ENCODE results near the gene APBB2. TPM values are rescaled to one million over a fixed set of nuclear protein-coding genes. Genes with fewer than 3 reads are reported as not detected.
A peak's percentile ranks its signal among the peaks of the same experiment; 100 is the strongest.

APBB2 gene
- total RNA-seq, 1 donor: 75.8 TPM

- H3K4me3 ChIP-seq (ENCODE audit: low read depth, low read length): peak overlapping the region; percentile 28
- TF ChIP-seq CTCF (IDR thresholded peaks at IDR 0.05; ENCODE audit: insufficient read depth, low read length): no peak
- peak; percentile 32 for DNase-seq (ENCODE audit: low read depth)
Measured at GRCh38 chr4:41119867-41120295, 94.5 kb downstream of the APBB2 start.

GRCh38 chr4:41111791-41112190 lies 102.6 kb downstream of the APBB2 start:
- no peak for DNase-seq (ENCODE audit: low read depth)
- TF ChIP-seq CTCF (IDR thresholded peaks at IDR 0.05; ENCODE audit: insufficient read depth, low read length): no peak

GRCh38 chr4:41110050-41110449 lies 104.3 kb downstream of the APBB2 start:
- DNase-seq (ENCODE audit: low read depth): no peak
- H3K4me3 ChIP-seq (ENCODE audit: low read depth, low read length): no peak overlapping the region
- no peak for TF ChIP-seq CTCF (IDR thresholded peaks at IDR 0.05; ENCODE audit: insufficient read depth, low read length)

More at GRCh38 chr4:41111791-41112190, 102.6 kb downstream of the APBB2 start:
- no peak overlapping the region for H3K4me3 ChIP-seq (ENCODE audit: low read depth, low read length)

GRCh38 chr4:41108481-41108880 lies 105.9 kb downstream of the APBB2 start:
- no peak for TF ChIP-seq CTCF (IDR thresholded peaks at IDR 0.05; ENCODE audit: insufficient read depth, low read length)
- DNase-seq (ENCODE audit: low read depth): no peak
- no peak overlapping the region for H3K4me3 ChIP-seq (ENCODE audit: low read depth, low read length)

GRCh38 chr4:41106694-41107419 lies 107.5 kb downstream of the APBB2 start:
- DNase-seq (ENCODE audit: low read depth): peak; percentile 22
- no peak overlapping the region for H3K4me3 ChIP-seq (ENCODE audit: low read depth, low read length)
- no peak for TF ChIP-seq CTCF (IDR thresholded peaks at IDR 0.05; ENCODE audit: insufficient read depth, low read length)

- DNase-seq (ENCODE audit: low read depth): peak; percentile 45
- H3K4me3 ChIP-seq (ENCODE audit: low read depth, low read length): no peak overlapping the region
- TF ChIP-seq CTCF (IDR thresholded peaks at IDR 0.05; ENCODE audit: insufficient read depth, low read length): no peak
Measured at GRCh38 chr4:41106081-41106480, 108.3 kb downstream of the APBB2 start.

- H3K4me3 ChIP-seq (ENCODE audit: low read depth, low read length): no peak overlapping the region
- DNase-seq (ENCODE audit: low read depth): peak; percentile 22
- no peak for TF ChIP-seq CTCF (IDR thresholded peaks at IDR 0.05; ENCODE audit: insufficient read depth, low read length)
Measured at GRCh38 chr4:41104155-41104554, 110.2 kb downstream of the APBB2 start.

Data from fibroblast of the aortic adventitia (primary cell).